NCI-H460 (cell line): ENCODE results near the gene ACKR2. TPM values are rescaled to one million over a fixed set of nuclear protein-coding genes. Genes with fewer than 3 reads are reported as not detected.
A peak's percentile ranks its signal among the peaks of the same experiment; 100 is the strongest.

Experiments used
- DNase-seq: peaks from one replicate; pipeline ENCODE4 v3.0.0-alpha.2; 2016; ENCODE audit warnings: low read depth; ENCODE audit errors: extremely low read depth
- total RNA-seq: library from RNA; depleted of rRNA; stranded (reverse); fragments of >200 nt; shearing (Covaris generic); gene quantifications from 2 replicates; pipeline ENCODE4 v1.2.3, GENCODE V29; 2014

ACKR2 gene
- total RNA-seq, 1 experiment from 2014 or later: not detected

GRCh38 chr3:42853739-42854302 lies 44.6 kb downstream of the ACKR2 start:
- no peak for DNase-seq

- no peak for DNase-seq
Observed at GRCh38 chr3:42855219-42855546, 45.9 kb downstream of the ACKR2 start.

GRCh38 chr3:42855547-42856380 lies 46.5 kb downstream of the ACKR2 start:
- DNase-seq: no peak

DNA sequence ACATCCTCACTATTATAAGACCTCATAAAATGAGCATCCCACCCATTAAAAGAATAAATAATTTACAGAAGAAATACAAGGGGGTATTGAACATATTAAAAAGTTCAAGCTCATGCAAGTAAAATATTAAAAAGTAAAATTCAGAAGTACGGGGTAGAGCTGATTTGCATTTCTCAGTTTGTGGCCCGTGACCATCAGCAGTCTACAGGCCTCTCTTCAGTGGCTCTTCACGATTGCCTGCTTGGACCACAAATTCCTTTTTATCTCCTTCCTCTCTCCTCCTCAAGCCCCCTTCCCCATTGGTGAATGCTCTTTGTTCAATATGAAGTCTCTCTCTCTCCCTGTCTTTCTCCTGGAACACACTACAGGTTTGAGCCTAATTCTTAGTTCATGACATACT lies 47.3 kb downstream of the ACKR2 start:
- no peak for DNase-seq

GRCh38 chr3:42864321-42864950 lies 55.2 kb downstream of the ACKR2 start:
- no peak for DNase-seq

GRCh38 chr3:42865256-42865655 lies 56.0 kb downstream of the ACKR2 start:
- no peak for DNase-seq

DNA sequence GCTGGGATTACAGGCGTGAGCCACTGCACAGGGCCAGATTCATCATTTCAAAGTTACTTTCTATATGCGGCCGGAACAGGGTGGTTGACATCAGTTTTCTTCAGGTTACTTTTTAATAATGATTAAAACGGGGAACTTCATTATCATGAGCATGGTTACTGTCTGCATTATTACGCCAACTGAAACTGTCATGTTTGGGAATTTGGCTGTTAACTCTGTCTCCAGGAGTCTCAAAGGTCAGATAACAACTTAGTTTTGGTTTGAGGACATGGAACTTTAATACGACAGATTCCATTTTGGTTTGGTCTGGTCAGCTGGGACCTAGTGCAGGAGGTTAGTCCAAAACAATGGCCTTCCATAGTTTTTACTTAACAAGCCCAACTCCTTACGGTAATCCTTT lies 57.9 kb downstream of the ACKR2 start:
- DNase-seq: no peak

GRCh38 chr3:42868841-42869240 lies 59.6 kb downstream of the ACKR2 start:
- DNase-seq: no peak

DNA sequence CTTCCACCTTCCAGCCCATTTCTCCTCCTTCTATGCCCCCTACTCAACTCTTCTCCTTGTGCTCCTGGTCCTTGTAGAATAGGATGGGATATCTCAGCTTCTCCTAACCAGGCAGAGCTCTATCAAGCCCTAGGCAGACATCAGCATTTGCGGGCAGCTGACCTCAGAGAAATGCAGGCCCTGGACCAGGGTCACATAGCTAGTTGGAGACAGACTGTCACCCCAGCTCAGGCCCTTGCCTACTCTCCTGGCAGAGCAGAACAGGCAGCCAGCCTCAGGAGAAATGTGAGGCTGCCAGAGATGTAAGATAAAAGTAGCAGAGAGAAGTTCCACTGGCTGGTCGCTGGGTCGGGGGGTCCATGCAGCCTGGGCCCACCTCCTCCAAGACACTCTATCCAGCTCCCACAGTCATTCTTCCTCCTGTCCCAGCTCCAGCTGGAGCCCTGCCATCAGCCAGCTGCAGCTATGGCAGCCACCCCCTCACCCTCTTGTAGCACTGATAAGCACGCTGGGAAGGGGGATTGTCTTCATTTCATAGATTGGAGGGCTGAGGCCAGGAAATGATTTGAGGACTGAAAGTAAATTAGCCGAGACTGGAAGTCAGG lies 62.4 kb downstream of the ACKR2 start:
- DNase-seq: no peak

GRCh38 chr3:42872718-42873117 lies 63.5 kb downstream of the ACKR2 start:
- DNase-seq: no peak

- DNase-seq: no peak
Observed at GRCh38 chr3:42873221-42873982, 64.2 kb downstream of the ACKR2 start.

DNA sequence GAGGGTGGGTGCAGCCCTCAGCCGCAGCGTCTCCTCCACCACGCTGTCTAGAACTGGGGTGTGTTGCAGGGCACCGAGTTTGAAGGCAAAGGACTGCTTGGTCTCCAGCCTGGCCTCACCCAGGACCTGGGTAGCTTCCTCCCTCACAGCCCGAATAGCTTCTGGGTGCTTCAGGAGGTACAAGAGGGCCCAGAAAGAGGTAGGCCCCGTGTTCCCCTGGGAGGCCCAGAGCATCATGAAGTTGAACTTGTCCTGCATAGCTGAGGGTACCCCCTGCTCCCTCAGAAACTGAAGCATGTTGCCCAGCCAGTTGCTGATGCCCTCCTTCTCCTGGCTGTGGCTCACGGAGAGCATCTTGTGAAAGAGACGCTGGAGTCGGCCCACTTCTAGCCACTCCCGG lies 65.5 kb downstream of the ACKR2 start:
- DNase-seq: no peak

- no peak for DNase-seq
Observed at GRCh38 chr3:42875325-42876151, 66.3 kb downstream of the ACKR2 start, which contains the start of gene CYP8B1. TSS of gene CYP8B1 (minus strand) at chr3:42875879. CDS start at chr3:42875816, 63 bp downstream.

DNA sequence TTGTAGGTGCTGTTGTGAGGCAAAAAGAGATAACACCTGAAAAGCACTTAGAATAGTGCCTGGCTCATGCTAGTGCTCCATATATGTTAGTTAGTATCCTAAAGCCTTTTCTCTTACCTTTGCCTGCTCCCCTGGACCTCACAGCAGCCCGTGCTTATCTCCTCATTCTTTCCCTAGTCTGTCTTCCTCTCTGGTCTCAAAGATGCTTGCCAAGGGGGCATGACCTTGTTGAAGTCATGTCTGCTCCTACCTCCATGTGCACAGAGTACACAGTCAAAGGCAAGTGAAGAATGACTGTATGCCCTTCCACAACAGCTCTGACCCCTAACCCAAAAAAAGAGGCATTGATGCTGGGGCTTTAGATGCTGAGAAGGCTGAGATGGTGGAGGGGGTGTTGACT lies 67.2 kb downstream of the ACKR2 start:
- DNase-seq: no peak

DNA sequence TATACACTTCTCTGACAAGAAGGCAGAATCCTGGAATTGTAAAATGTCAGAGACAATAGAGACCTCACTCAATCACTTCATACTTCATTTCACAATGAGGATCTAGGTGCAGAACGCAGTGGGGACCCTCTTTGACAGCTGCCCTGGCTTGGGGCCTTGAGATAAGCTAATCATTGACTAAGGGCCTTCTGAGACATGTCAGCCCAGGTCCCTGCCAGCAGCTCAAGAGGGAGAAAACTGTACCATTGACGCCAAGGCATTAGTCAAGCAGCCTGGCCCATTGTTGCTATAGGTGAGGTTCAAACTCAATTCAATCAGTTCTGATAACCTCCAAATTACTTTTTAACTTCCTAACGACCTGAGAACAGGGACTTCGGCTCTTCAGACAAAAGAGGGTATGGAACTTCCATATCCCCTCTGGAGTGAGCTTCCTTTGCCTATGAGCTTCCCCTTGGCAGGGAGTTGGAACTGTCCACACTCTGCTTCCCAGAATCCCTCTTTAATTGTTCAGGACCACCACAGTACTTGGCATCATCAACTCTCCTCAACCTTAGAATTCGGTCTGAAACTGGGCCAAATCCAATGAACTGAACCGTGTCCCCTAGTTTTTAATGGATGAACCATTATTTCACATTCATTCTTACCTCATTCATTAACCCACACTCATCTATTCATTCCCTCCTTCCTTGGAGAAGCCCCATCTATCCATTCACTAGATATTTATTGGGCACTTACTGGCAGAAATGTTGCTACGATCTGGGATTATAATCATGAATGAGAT lies 67.9 kb downstream of the ACKR2 start:
- DNase-seq: no peak

DNA sequence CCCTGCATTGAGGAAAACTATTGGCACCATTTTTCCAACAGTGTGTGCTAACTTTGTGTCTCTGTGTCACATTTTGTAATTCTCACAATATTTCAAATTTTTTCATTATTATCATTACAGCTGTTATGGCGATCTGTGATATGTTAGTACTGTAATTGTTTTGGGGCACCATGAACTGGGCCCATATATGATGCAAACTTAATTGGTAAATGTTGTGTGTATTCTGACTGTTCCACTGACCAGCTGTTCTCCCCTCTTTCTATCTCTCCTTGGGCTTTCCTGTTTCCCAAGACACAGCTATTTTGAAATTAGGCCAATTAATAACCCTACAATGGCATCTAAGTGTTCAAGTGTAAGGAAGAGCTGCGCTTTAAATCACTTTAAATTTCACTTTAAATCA lies 68.6 kb downstream of the ACKR2 start:
- no peak for DNase-seq

DNA sequence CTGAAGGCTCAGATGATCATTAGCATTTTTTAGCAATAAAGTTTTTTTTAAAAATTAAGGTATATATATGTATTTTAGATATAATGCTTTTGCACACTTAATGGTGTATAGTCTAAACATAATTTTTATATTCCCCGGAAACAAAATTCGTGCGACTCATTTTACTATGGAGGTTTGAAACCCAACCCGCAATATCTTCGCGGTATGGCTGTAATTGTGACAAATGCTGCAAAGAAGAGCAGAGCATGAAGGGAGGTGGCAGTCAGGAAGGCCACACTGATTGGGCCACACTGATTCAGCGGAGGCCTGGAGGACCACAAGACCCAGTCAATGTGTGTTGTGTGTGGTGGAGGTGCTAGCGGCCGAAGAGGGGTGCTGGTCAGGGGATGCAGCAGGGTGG lies 70.9 kb downstream of the ACKR2 start:
- no peak for DNase-seq

DNA sequence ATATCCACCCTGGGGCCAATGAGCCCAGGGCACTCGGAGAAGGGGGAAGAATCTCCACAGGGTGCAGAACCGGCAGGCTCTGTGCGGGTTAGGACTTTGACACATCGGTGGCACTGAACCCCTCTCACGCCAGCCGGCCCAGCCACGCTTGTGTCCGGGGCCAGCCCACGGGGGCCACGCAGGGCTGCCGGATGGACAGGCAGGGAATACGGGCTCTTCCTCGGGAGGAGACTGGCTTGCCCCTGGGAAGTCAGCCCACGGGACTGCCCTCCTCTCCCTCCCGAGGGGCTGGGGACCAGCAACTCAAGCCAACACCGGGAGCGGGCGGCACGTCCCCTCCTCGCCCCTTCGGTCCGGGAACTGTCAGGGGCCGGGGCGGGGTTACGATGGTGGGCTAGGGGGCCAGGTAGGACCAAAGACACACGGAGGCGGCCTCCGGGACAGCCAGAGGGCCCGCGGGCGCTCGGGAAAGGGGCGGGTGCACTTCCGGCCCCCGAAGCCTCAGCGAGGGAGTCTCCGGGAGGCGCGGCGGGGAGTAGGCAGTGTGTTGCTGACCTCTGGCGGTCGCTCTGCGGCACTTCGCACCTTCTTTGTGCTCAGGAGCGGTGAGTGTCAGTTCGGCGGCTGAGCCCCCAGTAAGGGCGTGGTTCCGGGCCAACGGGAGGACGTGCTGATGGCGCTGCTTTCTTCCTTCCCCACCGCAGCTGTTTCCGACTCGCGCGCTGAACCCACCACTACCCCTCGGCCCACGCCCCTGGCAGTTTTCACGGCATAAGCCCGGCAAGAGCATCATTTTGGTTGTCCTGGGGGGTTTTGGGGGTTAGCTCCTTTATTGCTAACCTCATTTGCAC lies 71.6 kb downstream of the ACKR2 start:
- peak; percentile 67 for DNase-seq
